NCI-H146 treated with DMSO at 0.1 percent for 48 hours (cell line): ENCODE data around the gene BRD1.

Source experiments
- DNase-seq: peaks from one replicate; lab custom pipeline; 2025; ENCODE audit not compliant: unreplicated experiment; lab: John Stamatoyannopoulos, UW

The BRD1 gene

DNA sequence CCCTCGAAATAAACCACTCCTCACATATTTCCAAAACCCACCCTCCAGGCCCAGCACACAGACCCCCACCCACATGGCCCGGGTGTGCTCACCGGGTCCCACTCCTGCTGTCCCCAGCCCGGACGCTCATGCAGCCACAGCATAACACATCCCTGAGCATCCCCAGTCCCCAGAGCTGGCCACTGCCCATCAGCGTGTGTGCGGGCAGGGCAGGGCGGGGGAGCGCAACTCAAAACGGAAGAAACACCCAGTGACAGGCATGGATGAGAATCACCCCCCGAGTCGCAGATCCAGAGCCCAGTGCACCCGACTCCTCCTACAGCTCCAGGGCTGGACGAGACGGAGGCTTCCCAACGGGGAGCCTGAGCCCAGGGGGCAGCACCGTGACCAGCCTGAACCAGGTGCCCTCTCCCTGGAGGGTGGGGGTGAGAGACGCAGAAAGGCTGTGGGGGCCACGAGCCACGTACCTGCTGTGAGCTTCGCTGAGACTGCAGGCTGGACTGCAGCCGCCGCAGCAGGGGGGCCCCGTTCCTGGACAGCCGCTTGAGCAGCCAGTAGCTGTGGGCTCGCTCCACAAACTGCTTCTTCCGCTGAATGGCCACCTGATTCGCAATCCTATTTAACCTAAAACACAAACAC is 23.8 kb downstream of the BRD1 start:
- no peak for DNase-seq

DNA sequence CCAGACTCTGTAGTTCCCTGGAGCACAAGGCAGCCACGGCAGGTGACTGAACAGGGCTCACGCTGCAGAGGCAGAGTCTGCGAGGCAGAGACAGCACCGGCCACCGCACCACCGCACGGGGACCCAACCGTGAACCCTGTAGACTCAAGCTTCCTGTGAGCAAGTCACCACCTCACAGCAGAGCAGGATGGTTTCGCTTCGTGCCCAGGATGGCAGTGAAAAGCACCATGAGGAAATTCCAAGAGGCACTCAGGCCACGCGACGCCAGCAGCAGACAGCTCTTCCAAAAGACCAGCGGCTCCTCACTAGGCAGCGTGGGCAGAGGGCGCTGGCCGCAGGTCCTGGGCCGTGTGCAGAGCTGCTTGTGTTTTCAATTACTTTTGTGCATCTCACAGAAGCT is 24.5 kb downstream of the BRD1 start:
- DNase-seq = no peak

DNA sequence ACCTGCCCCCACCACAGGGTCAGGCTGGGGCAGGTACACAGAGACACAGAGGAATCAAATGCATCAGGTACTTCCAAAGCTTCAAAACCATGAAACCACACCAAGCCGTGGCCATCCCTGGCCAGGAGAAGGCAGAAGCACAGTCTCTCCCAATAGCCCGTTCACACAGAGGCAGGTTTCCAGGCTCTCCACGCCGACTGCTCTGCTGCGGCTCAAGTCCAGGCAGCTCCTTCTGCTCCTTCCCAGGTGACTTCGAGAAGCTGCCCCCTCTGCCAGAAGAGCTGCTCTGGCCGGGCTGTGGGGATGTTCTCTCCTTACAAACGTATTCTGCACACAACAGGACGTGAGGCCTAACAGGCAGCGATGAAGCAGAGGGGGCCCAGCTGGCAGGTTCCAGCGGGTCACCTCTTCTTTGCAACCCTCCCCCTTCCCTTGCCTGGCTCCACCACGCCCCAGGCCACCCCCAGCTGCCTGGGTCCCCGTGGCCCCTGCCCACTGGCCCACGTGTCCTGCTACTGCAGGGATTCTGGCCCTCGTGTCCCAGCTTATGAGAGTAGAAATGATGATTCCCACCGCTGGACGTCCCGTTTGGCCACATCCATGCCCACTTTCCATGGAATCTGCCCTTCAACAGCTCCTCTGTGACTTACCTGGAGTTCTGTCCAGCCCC is 26.1 kb downstream of the BRD1 start:
- DNase-seq = no peak

DNA sequence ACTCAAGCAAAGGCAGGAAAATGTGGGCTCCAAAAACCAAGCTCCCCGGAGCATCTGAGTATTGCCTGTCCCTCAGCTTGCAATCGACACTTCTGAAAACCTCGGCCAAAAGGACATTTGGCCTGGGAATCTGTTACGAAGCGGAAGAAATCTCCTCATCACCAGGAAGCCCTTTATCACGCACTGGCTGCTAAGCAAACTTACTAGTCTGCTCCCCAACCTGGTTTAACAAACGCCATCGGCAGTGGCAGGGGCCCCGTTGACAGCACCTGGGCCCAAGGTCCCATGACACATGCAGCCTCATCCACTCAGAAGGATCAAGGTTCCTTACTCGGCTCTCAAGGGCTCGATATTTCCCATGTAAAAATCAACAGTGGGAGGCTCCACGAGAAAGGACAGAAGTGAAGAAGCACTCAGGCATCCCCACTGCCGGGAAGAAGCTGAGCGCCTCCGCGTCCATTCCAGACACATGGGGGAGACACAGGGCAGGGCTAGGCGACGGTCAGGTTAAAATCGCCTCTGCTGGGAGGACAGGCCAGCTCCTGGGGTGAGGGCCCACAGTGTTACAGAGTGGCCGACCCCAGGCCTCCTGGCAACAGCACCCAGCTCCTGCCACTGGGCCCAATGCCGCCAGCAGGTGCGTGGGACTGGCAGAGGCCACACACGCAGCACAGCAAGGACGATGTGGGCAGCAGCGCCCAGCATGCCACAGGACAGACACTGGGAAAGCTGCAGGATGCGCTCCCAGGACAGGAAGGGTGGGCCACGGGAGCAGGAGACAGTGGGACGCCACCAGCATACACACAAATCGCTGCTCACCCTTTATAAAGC is 27.1 kb downstream of the BRD1 start:
- no peak for DNase-seq

GRCh38 chr22:49799431-49800075 is 28.1 kb downstream of the BRD1 start:
- DNase-seq = no peak

DNA sequence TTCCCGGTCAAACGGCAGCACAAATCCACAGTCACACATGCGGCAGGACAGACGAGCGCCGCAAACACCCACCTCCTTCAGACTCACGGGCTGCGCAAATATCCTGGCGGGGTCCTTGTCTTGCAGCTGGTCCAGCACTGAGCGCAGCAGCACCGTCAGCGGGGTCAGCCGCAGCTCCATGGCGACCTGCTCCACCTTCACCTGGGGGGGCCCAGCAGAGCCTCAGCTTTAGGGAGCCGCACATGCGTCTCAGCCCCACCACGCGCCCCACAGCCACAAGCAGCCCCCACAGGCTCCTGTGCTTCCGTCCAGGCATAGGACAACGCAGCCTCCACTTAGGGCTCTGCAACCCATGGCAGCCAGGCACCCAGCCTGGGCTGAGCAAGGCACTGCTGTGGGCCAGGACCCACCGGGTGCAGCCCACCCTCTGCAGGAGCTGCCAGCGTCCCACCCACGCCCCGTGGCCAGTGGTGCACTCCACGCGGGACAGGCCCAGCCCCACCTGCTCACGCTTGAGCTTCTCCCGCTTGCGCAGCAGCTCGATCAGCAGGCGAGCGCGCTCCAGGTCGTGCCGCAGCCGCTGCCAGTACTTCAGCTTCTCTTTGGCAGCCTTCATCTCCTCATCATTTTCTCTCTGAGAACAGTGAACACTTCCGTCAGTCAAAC is 29.1 kb downstream of the BRD1 start:
- no peak for DNase-seq

GRCh38 chr22:49797706-49798105 is 30.0 kb downstream of the BRD1 start:
- no peak for DNase-seq

GRCh38 chr22:49796596-49797270 is 30.9 kb downstream of the BRD1 start:
- no peak for DNase-seq

DNA sequence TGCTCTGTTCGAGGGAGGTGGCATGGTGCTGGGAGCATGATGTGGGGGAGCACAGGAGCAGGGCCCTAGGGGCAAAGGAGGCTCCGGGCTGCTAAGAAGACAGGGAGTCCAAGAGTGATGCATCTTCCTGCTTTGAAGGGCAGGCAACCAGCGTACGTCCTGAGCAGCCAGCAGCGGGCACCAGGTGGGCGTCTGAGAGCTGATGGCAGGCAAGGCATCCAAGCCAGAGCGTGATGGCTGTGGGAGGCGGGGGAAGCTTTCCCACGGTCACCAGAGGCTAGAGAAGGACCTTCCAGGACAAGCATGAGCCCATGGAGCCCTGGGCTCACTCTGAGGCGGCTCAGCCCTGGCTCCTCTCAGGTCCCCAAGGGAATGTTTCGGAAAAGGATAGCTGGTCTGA is 32.2 kb downstream of the BRD1 start:
- DNase-seq = no peak

DNA sequence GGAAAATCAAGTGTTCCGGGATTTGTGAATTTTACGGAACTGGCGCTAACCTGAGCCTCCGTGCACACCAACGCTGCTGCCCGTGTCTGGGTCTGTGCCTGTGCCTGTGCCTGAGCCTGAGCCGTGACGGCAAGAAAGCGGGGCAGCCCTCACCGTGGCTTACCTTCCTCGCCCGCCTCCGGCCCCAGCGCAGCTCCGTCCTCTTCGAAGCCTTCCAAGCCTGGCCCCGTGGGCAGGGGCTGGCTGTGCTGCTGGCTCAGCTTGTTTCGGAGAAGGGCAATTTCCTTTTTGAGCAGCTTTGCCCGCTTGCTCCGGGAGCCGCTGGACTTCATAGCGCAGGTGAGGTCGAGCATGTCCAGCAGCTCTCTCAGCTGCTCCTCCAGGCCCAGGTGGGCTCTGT is 33.8 kb downstream of the BRD1 start:
- DNase-seq = no peak

DNA sequence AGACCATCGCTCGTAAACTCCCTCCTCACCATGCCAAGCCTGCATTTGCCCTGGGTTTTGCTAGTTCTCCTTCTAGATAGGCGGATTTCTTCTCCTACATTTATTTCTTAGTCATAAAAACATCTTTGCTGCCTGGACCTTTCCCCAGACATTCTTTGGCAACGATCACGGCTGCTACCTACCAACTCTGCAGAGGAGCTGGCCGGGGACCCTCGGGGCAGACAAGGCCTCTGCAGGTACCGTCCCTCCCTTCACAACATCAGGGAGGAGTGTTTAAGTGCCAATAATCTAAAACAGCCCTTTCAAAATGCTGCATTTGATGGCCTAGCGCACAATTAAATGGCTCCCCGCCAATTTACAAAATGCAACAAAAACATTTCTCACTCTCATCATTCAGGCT is 34.4 kb downstream of the BRD1 start:
- no peak for DNase-seq

GRCh38 chr22:49792107-49792506 is 35.6 kb downstream of the BRD1 start:
- no peak for DNase-seq

DNA sequence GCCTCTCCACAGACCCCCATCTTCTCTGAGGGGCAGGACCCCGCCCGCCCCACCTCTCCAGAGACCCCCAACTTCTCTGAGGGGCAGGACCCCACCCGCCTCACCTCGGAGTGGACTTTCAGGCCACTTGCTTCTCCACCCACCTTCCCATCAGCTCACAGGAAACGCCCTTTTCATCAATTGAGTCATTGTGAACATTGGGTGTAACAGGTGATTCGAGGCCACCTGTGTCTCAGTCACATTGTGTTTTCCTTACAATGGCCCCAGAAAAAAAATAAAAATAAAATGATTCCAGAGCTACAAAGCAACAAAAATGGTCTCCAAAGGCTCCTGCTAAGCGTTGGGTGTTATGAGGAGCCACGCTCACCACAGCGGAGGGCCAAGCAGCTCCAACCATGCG is 36.0 kb downstream of the BRD1 start:
- DNase-seq = no peak

- no peak for DNase-seq
Observed at GRCh38 chr22:49790912-49791311, 36.8 kb downstream of the BRD1 start.

DNA sequence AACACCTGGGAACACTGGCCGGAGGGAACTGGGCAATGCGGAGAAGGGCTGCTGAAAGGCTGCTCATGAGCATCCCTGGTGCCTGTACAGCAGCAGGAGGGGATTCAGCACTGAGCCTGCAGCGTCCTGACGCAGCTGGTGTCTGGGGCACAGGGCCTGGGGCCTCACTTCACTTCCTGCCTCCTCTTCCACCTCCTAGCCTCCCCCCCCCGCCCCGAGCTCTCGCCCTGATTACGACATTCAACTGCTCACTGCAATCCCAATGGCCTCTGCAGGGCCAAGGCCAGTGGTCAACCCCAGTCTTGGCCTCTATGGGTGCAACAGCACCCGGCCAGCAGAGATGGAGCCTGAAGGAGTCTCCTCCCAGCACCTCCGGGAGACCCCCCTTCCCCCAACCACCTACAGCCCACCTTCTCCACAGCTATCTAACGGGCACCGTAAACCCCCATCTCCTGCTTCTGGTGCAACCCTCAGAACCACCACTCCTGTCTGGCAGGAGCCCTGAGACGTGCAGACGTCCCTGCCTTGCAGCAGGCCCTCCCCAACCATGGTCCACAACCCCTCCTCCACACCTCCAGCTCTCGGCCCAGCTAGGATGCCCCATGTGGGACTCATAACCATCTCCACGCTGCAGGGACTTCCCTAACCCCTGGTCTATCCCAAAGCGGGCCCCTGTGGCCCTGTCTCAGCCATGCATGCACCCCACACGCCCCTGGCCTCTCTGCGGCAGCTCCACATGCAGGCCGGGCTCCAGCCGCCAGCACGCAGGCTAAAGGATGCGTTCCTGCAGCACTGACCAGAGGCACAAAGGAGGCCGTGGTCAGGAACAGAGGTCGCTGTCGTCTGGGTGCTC is 38.2 kb downstream of the BRD1 start:
- no peak for DNase-seq

DNA sequence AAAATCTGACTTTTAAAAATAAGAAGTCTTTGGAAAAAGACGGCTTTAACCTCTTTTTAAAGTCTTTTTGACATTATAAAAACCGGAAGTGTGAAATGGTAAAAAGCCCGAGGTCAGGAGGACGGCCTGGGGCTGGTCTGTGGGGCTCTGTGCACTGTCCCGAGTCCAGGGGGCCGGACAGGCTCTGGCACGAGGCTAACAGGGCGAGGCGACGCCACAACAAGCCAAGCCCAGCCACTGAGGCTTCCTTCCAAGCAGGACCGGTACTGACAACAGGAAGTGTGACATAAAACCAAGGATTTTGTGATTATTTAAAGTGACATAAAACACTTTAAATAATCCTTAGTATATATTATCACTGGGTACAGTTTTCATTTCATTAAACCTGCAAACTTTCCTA is 39.2 kb downstream of the BRD1 start:
- DNase-seq = no peak

- no peak for DNase-seq
Observed at GRCh38 chr22:49787861-49788260, 39.8 kb downstream of the BRD1 start.

DNA sequence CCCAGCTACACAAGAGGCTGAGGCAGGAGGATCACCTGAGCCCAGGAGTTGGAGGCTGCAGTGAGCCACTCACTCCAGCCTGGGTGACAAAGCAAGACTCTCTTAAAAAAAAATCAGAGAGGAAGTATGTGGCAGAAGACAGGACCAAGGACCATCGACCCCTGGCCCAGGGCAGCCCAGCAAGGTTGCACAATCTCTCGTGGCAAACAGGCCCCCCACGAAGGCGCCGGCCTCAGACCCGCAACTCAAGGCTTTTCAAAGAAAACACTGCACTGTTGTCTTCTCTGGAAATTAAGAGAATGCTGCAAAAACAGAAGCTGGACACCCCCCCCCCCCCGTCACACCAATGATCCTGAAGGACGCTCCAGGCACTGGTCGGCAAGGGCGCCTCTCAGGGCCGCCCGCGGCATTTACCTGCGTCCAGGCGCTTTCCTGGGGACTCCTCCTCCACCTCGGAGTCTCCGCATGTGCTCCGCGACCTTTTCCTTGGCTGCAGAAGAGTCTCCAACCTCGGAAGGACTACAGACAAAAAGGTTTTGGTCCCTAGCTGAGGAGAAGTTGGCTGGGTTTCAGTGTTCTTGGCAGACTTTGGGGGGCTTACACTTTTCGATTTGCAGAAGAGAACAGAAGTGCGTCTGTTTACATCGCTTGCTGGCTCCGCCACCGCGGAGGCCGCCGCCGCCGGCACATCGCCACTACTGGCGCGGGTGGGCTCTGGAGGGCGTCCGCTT is 40.5 kb downstream of the BRD1 start:
- no peak for DNase-seq

DNA sequence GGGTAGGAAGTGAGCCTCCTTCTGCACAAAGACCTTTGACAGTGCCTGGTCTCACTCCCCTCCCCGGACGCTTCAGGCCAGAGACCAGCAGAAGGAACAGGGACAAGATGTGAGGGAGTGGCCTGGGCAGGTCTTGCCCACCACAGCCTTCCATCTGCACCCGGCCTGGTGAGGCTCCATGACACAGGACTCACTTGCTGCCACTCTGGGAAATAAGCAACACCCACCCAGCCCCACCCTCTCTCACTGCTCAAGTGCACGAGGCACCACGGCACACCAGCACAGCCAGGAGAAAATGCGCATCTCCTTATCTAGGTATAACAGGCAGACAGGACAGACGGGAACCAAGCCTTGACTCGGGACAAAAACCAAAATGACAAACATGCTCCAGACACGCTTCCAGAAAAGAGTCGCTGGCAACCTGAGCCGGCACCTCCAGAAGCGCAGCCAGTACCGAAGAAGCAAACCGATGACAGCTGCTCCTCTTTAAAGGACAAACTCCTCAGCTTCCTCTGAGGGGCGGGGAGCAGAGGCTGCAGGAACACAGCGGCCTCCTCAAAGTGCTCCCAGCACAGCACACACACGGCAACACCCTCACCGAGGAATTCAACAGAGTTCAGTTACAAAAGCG is 41.7 kb downstream of the BRD1 start:
- no peak for DNase-seq
